Activated CD4-positive, CD25-positive, alpha-beta regulatory T cell treated with anti-CD3 and anti-CD28 coated beads, Interleukin-2, amount 50 U/mL, for 24 hours (primary cell): Measurements from ENCODE around the gene FBXO44.
A peak's percentile ranks its signal among the peaks of the same experiment; 100 is the strongest.
"Not testable (repeated sequence)": the region's sequence is repeated elsewhere in the genome, so short reads cannot be mapped to it uniquely, and the experiment has no call there.

Experiments
- ATAC-seq, 2 donors: fragments of 150-1000 bp; cut with Tn5 transposase; one replicate each; pipeline ENCODE4 v1.10.0; 2021; ENCODE audit warnings: mild to moderate bottlenecking in 1 of 2, moderate library complexity in 1 of 2

FBXO44 gene

GRCh38 chr1:11654137-11654938 lies at the start of gene FBXO44, which contains the start of gene FBXO2:
FBXO44 (plus strand) TSS chr1:11654877; CDS start chr1:11655836, 959 bp downstream.
FBXO2 (minus strand) TSS chr1:11654429; CDS start chr1:11654340, 89 bp downstream.
- peak; percentile 76 to 81 for ATAC-seq

- ATAC-seq = no peak
These were observed 47.9 kb upstream of the FBXO44 start for GRCh38 chr1:11606775-11607174.

GRCh38 chr1:11608596-11609130 lies 46.0 kb upstream of the FBXO44 start:
- not testable (repeated sequence) for ATAC-seq

- not testable (repeated sequence) for ATAC-seq
These were observed 45.3 kb upstream of the FBXO44 start for GRCh38 chr1:11609378-11609777.

- ATAC-seq = no peak
These were observed 44.0 kb upstream of the FBXO44 start for GRCh38 chr1:11610629-11611180.

- ATAC-seq = no peak
These were observed 42.9 kb upstream of the FBXO44 start for GRCh38 chr1:11611638-11612327.

GRCh38 chr1:11613347-11613746 lies 41.3 kb upstream of the FBXO44 start:
- no peak for ATAC-seq

GRCh38 chr1:11615090-11615489 lies 39.6 kb upstream of the FBXO44 start:
- no peak for ATAC-seq

GRCh38 chr1:11616766-11617165 lies 37.9 kb upstream of the FBXO44 start:
- no peak for ATAC-seq

- ATAC-seq = no peak
These were observed 37.4 kb upstream of the FBXO44 start for GRCh38 chr1:11617314-11617713.

- ATAC-seq = no peak
These were observed 36.9 kb upstream of the FBXO44 start for GRCh38 chr1:11617741-11618140.

- no peak for ATAC-seq
These were observed 34.3 kb upstream of the FBXO44 start for GRCh38 chr1:11620405-11620804.

- ATAC-seq = no peak
These were observed 33.8 kb upstream of the FBXO44 start for GRCh38 chr1:11620924-11621323.

- no peak for ATAC-seq
These were observed 32.3 kb upstream of the FBXO44 start for GRCh38 chr1:11622398-11622797.

- no peak for ATAC-seq
These were observed 31.0 kb upstream of the FBXO44 start for GRCh38 chr1:11623702-11624101.

- ATAC-seq = no peak
These were observed 28.1 kb upstream of the FBXO44 start for GRCh38 chr1:11626551-11626950.

GRCh38 chr1:11628767-11629166 lies 25.9 kb upstream of the FBXO44 start:
- ATAC-seq = no peak

- ATAC-seq = no peak
These were observed 25.3 kb upstream of the FBXO44 start for GRCh38 chr1:11629184-11630016.

GRCh38 chr1:11634365-11635192 lies 20.1 kb upstream of the FBXO44 start:
- ATAC-seq = no peak

GRCh38 chr1:11638121-11638520 lies 16.6 kb upstream of the FBXO44 start:
- ATAC-seq = no peak

- ATAC-seq = no peak
These were observed 15.3 kb upstream of the FBXO44 start for GRCh38 chr1:11639372-11639771.

- no peak for ATAC-seq
These were observed 14.6 kb upstream of the FBXO44 start for GRCh38 chr1:11640101-11640500.
